NCI-H128 (cell line): Measurements from ENCODE around the gene KCTD1.

Experiments
- DNase-seq: peaks from one replicate; lab custom pipeline; 2025; ENCODE audit not compliant: unreplicated experiment; lab: John Stamatoyannopoulos, UW

KCTD1 gene

DNA sequence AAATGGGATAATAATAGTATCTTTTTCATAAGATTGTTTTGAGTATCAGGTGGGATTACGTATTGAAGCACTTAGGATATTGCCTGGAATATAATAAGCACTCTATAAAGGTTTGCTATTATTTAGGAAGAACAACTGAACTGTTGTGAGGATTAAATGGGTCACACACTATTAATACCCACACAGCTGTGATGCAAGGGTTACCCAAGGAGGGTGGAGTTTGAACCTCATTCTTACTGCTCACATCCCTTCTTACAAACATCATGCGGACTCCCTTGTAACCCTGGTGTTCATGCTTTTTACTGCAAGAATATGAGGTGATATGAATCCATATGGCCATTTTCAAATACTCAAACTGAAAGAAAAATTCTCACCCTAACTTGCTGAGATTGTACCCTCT is 113.5 kb downstream of the KCTD1 start:
- no peak for DNase-seq

DNA sequence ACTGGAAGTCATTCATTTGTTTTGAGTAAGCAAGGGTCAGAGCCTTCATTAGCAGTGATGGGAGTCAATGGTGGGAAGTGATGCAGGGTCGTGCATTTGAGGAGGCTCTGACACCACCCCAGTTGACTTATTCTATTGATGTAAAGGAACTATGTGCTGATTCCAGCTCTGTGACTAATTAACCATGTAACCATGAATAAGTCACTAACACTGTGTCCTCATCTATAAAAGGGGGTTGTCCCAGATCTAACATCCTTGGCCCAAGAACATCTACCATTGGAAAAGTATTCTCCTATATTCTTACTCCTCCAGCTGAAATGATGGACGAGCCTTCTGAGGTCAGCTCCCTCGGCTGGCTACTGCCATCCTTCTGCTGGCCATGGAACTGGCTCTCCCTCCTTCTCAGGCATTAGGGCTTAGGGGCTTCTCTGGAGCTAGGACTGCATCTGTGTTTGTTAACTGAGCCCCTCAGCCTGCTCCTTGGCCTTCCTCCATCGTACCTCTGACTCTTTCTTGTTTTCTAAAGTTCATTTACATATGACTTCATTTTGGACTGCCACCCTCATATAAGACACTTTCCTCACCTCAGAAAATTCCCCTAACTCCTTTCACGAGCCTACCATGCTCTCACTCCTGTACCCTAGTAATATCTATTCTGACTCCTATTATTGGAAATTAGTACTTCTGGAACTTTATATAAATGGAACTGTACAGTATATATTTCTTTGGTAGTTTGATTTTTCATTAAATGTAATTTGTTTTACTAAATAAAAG is 115.5 kb downstream of the KCTD1 start:
- no peak for DNase-seq

GRCh38 chr18:26429535-26430226 is 118.7 kb downstream of the KCTD1 start:
- no peak for DNase-seq

DNA sequence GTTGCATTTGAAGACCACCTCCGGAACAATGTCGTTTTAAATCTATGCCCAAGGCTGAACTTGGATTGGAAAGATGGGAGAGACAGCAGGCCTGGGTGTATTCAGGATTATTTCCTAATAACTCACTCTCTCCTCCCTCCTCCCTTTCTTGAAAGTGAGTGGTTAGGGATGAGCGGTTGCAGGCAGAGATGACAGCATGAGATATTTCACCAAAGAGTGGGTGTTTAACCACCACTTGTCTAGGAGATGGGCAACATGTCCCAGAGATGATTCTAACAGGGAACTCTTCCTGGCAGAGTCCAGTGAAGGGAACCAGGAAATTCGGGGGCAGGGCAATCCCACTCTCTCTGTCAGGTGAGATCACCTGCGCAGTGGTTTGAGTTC is 123.2 kb downstream of the KCTD1 start:
- DNase-seq, result no peak

GRCh38 chr18:26424428-26425147 is 123.8 kb downstream of the KCTD1 start:
- DNase-seq, result no peak

DNA sequence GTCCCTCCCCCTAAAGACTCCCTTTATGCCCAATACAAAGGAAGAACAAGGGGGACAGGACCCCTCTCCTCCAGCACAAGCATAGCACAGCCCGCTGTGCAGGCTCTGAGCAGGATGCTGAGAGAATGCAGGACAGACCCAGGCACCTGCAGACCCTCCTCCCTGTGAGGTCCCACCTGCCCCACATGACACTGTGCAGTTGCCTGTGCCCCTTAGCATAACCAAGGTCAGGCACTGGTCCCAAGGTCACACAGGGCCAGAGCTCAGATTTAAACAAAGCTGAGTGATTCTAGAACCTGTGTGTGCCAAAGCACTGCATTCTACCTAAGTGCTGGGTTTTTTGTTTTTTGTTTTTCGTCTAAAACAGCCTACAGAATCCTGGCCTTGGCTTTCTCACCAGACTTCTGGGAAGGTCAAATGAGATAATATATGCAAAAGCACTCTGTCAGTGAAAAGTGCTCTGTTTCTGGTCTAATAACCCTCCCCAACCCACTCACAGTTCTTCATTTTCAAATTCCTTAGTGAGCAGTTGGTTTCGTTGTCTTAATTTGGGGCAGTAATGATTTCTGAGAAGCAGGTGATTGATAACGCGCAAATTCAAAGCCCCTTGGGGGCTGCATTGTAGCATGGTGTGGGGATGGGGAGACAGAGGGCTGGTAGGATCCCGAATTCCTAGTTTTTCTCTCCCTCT is 125.7 kb downstream of the KCTD1 start:
- DNase-seq, result no peak

DNA sequence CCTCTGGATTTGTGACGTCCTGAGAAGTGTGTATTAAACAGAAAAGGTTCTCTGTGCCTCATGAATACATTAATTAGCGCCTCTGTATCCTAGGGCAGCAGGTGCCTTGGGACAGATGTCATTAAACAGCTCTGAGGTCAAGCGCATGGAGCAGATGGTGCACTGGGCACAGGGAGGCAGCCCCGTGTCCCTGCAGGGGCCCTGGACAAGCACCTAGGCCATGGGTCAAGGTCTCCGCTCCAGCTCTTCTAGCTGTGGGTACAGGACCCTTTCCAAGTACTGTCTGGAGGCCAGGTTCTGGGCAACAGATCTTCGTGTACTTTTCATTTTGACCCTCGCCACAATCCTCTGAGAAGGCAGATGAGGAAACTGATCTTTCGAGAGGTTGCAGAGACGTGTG is 126.4 kb downstream of the KCTD1 start:
- no peak for DNase-seq

- DNase-seq, result no peak
These were observed 126.8 kb downstream of the KCTD1 start for GRCh38 chr18:26421503-26421902.

DNA sequence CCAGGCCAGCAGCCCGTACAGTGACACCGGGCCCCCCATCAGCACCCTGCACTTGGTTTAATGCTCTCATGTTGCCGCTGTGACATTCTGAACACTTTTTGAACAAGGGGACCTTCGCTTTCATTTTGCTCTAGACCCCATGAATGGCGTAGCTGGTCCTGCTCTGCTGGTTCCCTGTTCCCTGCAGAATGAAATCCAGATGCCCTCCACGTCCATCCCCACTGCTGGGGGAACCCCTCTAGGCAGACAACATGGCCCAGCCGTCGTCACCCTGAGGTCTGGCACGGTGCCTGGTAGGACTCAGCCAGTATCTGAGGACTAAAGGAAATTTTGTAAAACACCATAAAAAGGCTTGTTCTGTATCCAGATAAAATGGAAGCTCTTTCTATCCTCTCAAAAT is 128.6 kb downstream of the KCTD1 start:
- DNase-seq, result no peak

GRCh38 chr18:26418225-26418624 is 130.1 kb downstream of the KCTD1 start:
- DNase-seq, result no peak

GRCh38 chr18:26417190-26417589 is 131.2 kb downstream of the KCTD1 start:
- no peak for DNase-seq

DNA sequence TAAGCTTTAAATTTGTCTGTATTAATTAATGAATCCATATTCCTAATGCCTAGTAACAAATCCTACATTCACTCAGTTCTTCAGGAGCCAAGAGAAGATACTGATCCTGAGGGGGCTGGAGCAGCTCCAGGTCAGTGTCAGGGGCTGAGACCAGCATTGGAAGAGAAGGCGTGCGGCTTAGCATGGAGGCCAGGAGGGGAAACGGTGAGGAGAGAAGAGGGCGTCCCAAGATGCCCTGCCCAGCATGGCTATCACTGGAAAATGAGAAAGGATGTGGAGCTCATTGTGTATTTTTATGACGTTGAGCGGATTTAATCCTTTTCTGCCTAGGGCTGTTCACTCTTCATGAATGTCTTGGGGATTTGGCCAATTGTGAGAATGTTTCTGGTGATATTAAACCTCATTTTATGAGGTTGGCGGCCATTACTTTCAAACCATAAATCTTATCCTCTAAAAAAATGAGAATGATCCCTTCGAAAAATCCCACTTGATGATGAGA is 131.7 kb downstream of the KCTD1 start:
- no peak for DNase-seq

GRCh38 chr18:26415631-26416030 is 132.7 kb downstream of the KCTD1 start:
- no peak for DNase-seq

DNA sequence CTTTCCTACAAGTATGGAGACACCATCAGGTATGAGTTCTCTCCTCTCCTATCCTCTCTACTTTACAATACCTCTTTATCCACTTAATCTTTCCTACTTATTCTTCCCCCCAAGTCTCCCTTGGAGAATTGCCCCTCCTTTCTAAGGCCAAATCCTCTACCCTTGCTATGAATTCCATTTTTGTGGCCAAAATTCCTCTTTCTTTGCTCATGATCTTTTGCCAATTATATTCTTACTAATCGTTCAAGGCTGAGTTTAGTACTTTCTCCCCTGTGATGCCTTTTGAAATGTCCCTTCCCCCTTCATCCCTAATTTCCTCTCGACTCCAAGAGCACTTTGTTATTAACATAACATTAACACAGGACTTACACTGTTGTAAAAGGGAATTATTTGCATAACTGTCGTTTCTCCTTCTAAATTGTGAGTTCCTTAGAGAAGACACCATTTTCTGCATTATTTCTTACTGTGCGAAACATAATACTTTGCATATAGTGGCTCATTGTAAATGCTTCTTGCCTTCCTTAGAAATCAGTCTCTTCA is 133.4 kb downstream of the KCTD1 start:
- no peak for DNase-seq

GRCh38 chr18:26409091-26409490 is 139.3 kb downstream of the KCTD1 start:
- DNase-seq, result no peak

DNA sequence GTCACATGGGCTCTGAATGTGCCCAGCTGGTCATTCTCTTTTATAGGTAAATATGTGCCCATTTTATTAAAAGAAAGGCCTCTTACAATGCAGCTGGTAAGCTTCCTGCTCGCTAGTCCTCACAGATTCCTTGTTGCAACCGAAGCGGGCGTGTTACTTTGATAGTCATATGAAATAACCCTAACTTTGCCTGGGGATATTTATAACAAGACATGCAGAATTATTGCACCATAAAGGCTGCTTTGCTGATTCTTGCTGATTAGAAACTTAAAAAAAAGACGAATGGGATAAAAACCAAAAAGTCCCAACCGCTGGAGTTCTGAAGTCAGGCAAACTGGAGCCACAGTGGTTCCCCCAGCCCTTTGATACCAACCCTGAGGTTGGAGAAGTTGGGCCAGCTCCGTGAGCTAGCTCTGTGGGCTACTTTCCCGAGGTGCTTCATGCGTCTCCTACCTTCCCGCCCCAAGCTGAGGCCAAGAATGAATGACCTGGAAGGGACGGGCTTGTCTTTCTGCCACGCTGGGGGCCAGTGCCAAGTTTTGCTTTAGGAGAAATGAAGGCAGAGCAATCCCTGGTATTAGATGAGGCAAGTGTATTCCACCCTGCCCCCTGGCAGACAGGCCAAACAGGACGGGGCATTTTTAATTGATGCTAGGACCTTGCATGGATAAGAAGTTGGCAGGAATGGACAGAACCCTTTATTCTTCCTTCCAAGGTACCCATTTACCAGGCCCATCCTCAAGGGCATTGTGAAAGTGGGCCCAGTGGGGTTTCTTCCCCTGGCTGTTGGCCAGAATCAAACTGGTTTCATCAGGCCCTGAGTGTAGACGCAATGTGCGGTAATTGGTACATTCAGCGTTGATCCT is 140.4 kb downstream of the KCTD1 start:
- no peak for DNase-seq

DNA sequence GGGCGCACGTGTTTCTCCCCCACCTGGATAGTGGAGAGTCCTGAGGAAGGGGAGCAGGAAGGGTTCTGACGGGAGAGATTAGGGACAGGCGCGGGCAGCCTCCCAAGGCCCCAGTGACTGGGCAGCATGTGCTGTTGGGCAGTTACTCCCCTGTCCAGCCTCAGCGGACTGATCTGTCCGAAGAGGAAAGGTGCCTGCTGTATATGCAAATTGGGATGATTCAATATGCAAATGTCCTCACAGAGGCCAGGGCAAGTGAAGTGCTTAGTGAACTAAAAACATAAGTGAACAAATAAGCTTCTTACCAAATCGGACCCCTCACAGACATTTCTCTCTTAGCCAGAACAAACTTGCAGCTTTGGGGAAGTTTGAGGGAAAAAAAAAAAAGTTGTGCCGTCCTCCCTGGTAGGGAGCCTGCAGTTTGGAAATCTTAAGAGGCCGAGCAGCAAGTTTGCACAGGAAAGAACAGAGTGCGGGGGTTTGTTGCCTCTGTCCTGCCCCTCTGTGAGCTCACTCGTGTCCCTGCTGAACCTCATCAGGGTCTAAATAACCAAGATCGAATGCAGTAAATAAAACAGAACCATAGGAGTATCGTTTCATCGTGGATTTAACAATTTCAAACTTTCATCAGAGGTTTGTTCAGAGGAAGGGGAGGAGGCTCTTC is 141.4 kb downstream of the KCTD1 start:
- no peak for DNase-seq

DNA sequence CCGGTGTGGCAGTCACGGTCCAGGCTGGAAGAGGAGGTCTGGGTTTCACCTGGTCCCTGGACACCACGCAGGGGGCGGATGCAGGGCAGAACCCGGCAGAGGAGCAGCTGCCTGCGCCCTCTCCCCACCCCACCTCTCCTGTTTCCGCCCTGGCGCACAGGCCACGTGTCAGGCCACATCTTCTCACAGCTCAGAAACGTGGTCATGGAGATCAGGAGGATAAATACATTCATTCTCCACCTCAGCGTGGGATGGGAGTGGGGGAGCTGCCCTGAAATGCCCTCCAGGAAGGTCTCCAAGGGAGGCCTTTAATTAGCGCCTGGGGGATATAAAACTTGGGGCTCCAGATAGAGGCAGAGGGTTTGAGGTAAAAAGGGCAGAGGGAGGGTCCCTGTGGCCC is 142.0 kb downstream of the KCTD1 start:
- no peak for DNase-seq

- DNase-seq, result no peak
These were observed 143.1 kb downstream of the KCTD1 start for GRCh38 chr18:26405190-26405801.
